Measurements from ENCODE around the gene C9orf152. TPM values are rescaled to one million over a fixed set of nuclear protein-coding genes. Genes with fewer than 3 reads are reported as not detected.

C9orf152 gene
- total and polyA plus RNA-seq, 2 of the 13 experiments (the other 11 are each of a cell fraction or from before 2014, with no cell fraction given) = 0.24 to 0.48 TPM

DNA sequence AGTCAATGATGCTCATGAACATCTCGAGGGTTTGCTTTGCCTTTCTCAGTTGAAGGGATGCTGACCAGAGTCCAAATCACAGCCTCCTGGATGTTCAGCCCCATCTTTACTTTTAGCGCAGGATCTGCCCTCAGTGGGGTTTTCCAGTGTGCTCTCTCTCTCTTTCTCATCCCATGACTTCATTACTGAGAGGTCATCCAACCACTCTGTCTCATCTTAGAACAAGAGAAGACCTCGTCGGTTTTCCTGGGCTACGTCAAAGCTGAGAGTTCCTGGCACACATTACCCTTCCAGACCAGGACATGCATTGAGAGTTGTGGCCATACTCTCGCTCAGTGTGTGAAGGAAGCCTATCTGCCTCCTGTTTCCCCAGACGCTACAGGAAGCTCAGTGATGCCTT is 47.3 kb downstream of the C9orf152 start (continued):
- no peak for TF ChIP-seq SALL1 (CRISPR knock-in tag; IDR thresholded peaks at IDR 0.05)
- TF ChIP-seq, protein P1, sequence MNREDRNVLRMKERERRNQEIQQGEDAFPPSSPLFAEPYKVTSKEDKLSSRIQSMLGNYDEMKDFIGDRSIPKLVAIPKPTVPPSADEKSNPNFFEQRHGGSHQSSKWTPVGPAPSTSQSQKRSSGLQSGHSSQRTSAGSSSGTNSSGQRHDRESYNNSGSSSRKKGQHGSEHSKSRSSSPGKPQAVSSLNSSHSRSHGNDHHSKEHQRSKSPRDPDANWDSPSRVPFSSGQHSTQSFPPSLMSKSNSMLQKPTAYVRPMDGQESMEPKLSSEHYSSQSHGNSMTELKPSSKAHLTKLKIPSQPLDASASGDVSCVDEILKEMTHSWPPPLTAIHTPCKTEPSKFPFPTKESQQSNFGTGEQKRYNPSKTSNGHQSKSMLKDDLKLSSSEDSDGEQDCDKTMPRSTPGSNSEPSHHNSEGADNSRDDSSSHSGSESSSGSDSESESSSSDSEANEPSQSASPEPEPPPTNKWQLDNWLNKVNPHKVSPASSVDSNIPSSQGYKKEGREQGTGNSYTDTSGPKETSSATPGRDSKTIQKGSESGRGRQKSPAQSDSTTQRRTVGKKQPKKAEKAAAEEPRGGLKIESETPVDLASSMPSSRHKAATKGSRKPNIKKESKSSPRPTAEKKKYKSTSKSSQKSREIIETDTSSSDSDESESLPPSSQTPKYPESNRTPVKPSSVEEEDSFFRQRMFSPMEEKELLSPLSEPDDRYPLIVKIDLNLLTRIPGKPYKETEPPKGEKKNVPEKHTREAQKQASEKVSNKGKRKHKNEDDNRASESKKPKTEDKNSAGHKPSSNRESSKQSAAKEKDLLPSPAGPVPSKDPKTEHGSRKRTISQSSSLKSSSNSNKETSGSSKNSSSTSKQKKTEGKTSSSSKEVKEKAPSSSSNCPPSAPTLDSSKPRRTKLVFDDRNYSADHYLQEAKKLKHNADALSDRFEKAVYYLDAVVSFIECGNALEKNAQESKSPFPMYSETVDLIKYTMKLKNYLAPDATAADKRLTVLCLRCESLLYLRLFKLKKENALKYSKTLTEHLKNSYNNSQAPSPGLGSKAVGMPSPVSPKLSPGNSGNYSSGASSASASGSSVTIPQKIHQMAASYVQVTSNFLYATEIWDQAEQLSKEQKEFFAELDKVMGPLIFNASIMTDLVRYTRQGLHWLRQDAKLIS (CRISPR knock-in tag; IDR thresholded peaks at IDR 0.05) = no peak
- no peak for TF ChIP-seq ZNF292 (CRISPR knock-in tag; IDR thresholded peaks at IDR 0.05; ENCODE audit: borderline replicate concordance, low read depth)

DNA sequence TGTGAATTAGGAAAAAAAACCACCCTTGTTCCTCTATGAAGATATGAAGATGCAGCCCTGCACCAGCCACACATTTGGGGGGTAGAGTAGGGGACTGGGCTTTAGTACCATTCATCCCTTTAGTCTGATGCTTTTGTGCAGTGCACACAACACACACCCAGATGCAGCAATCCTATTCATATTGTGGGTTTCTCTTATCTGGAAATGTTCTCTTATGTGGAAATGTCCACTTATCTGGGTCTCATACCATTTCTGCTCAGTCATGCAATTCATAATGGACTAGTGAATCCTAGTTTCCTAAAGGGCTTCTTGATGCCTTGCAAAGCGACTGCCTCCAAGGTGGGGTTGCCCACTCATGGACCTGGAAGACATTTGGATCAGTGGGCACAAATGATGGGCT is 47.8 kb downstream of the C9orf152 start:
- Histone ChIP-seq H3K4me1 (ENCODE audit: insufficient read depth, low read length) (no peaks in the 10 kb centered on the region), H3K4me2 (ENCODE audit: low read depth, low read length) (no peak overlapping the region), H3K9me3 (ENCODE audit: low read length) (no peaks in the 10 kb centered on the region), H3K79me2 (ENCODE audit: insufficient read depth, low read length) (no peaks in the 10 kb centered on the region), H2AFZ (ENCODE audit: low read length) (no peak overlapping the region), H3K27me3 (ENCODE audit: control insufficient read depth in 1 of 2, insufficient read depth in 2 of 2, low read length in 2 of 2) (no peaks in the 10 kb centered on the region), H3K36me3 (replicated peaks in 1 of 2; ENCODE audit: control insufficient read depth in 1 of 2, insufficient read depth in 2 of 2, low read length in 2 of 2) (peaks cover 7 to 23% of the 10 kb centered on the region in 2 experiments; a peak in 4 of 5 replicates), H3K4me3 (replicated peaks in 1 of 3; ENCODE audit: insufficient read depth in 1 of 3, low read depth in 2 of 3, low read length in 3 of 3) (no peak overlapping the region), H3K27ac (ENCODE audit: extremely low read length, insufficient read depth, low read length) (no peak overlapping the region), H4K20me1 (ENCODE audit: insufficient read depth, low read length) (no peaks in the 10 kb centered on the region), H3K9ac (ENCODE audit: insufficient read depth, low read depth, low read length) (no peak overlapping the region)
- ATAC-seq (no peak), DNase-seq (ENCODE audit: low spot score) (no peak), FAIRE-seq (no peak)
- in situ Hi-C loops (cut with HindIII; ENCODE audit: extremely low pct_ligation_motif_present, low pct_unique_long_range_greater_than_20kb) = no loop called here
- no TSS peak for BruUV-seq (replicated peaks)
- POLR2A ChIA-PET = no interaction called here
- intact Hi-C loops (cut with micrococcal nuclease; ENCODE audit: unreplicated experiment) = no loop called here
- TF ChIP-seq TAF1 (CRISPR knock-in tag; IDR thresholded peaks at IDR 0.05) = 0 out of 2 replicates have a peak, but pooled peaks have one; percentile 20
- no peak for TF ChIP-seq ZNF549 (CRISPR knock-in tag; IDR thresholded peaks at IDR 0.05)
- TF ChIP-seq, protein P2, sequence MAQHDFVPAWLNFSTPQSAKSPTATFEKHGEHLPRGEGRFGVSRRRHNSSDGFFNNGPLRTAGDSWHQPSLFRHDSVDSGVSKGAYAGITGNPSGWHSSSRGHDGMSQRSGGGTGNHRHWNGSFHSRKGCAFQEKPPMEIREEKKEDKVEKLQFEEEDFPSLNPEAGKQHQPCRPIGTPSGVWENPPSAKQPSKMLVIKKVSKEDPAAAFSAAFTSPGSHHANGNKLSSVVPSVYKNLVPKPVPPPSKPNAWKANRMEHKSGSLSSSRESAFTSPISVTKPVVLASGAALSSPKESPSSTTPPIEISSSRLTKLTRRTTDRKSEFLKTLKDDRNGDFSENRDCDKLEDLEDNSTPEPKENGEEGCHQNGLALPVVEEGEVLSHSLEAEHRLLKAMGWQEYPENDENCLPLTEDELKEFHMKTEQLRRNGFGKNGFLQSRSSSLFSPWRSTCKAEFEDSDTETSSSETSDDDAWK (CRISPR knock-in tag; IDR thresholded peaks at IDR 0.05) = no peak
- TF ChIP-seq, protein P3, sequence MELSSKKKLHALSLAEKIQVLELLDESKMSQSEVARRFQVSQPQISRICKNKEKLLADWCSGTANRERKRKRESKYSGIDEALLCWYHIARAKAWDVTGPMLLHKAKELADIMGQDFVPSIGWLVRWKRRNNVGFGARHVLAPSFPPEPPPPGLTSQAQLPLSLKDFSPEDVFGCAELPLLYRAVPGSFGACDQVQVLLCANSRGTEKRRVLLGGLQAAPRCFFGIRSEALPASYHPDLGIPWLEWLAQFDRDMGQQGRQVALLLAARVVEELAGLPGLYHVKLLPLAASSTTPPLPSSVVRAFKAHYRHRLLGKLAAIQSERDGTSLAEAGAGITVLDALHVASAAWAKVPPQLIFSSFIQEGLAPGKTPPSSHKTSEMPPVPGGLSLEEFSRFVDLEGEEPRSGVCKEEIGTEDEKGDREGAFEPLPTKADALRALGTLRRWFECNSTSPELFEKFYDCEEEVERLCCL (CRISPR knock-in tag; IDR thresholded peaks at IDR 0.05; ENCODE audit: borderline replicate concordance) = no peak
- WGBS (ENCODE audit: low lambda C conversion rate) = 100% methylated on average over 1 of the region's 1 CpG
- CTCF ChIA-PET (ENCODE audit: low intra/inter-chr PET ratio, low total read pairs) = no interaction called here

All from HepG2 (cell line).